HG03103 (cell line): Measurements from ENCODE around the gene PRDM4.
"Not testable (repeated sequence)": the region's sequence is repeated elsewhere in the genome, so short reads cannot be mapped to it uniquely, and the experiment has no call there.

Experiments
- ATAC-seq: cut with Tn5 transposase; IDR thresholded peaks from one replicate; pipeline ENCODE4 v1.9.1; 2021; ENCODE audit warnings: low read depth; ENCODE audit not compliant: unreplicated experiment

PRDM4 gene

DNA sequence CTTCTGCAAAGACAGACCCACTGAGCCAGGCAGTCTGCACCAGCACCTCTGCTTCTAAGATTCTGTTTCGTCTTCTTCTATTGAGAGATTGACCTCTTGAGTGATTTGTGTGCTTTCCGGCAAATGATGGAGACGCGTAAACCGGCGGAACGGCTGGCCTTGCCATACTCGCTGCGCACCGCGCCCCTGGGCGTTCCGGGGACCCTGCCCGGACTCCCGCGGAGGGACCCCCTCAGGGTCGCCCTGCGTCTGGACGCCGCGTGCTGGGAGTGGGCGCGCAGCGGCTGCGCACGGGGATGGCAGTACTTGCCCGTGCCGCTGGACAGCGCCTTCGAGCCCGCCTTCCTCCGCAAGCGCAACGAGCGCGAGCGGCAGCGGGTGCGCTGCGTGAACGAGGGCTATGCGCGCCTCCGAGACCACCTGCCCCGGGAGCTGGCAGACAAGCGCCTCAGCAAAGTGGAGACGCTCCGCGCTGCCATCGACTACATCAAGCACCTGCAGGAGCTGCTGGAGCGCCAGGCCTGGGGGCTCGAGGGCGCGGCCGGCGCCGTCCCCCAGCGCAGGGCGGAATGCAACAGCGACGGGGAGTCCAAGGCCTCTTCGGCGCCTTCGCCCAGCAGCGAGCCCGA is 14.3 kb upstream of the PRDM4 start:
- no peak for ATAC-seq

- ATAC-seq, result no peak
These were observed 13.6 kb upstream of the PRDM4 start, which contains the start of gene ASCL4 for GRCh38 chr12:107774349-107775029. TSS of gene ASCL4 (plus strand) at chr12:107774704. CDS start at chr12:107775219, 515 bp downstream.

DNA sequence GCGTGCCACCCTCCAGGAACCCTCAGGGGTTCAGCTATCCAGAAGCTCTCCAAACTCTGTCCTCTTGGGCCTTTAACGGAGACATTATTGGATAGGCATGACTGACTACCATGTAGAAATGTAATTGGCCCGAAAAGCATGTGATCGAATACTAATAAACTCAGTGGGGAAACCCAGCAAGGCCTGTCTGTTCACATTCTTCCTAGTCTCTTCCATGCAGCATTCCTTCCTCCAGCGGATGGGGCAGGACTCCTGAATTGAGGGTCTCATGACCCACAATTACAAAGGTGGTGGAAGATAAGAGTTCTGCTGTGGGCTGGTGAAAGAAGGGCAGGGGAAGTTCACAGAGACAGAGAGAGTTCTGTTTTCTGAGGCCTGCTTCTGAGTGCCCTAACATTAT is 6.5 kb upstream of the PRDM4 start:
- ATAC-seq, result no peak

DNA sequence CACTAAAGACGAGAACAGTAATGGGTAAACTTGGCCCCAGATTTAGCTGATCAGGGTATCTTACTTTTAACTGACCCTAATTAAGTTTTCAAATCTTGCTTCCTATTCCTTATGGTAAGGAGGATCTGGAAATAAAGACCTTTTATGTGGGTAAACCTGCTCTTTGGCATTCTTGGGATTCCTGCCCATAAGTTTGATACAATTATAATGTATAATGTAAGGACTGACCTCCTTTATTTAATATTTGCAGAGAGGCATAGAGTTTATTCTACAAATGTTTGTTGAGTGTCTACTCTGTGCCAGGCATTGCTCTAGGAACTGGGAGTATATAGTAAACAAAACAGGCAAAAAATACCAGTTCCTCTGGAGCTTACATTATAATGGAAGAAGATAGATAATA is 4.4 kb upstream of the PRDM4 start:
- ATAC-seq, result no peak

DNA sequence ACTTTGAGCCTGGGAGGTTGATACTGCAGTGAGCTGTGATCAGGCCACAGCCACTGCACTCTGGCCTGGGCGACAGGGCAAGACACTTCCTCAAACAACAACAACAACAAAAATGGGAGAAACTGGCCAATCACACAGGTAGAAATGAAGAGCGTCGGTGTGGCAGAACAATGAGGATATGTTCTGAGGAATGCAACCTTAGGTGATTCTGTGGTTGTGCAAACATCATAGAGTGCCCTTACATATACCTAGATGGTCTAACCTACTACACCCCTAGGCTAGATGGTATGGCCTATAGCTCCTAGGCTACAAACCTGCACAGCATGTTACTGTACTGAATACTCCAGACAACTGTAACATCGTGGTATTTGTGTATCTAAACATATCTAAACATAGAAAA is 3.7 kb upstream of the PRDM4 start:
- no peak for ATAC-seq

- no peak for ATAC-seq
These were observed 1.9 kb upstream of the PRDM4 start for GRCh38 chr12:107762874-107763273.

DNA sequence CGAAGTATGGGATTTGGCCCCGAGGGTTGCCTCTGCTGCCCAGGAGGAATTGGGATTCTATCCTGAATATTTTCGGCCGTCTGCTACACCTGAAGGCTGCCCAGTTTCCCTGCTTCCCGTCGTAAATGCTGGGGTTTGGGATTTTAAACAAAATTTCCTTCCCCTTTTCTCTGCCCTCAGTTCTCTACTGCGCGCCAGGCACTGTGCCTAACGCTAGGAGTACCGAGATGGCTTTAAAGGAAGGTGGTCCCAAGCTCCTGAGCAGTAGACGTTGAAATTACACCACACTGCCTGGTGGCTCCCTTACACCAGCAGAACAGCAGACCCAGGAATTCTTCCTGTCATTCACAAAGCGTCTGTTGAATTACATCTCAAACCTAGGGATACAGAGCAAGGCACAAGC is 566 bp upstream of the PRDM4 start:
- ATAC-seq, result no peak

- peak; percentile 27 for ATAC-seq
These were observed 629 bp downstream of the PRDM4 start for GRCh38 chr12:107760207-107760808.

- no peak for ATAC-seq
These were observed 1.5 kb downstream of the PRDM4 start for GRCh38 chr12:107759410-107759809.

GRCh38 chr12:107749083-107749482 is 11.9 kb downstream of the PRDM4 start:
- no peak for ATAC-seq

DNA sequence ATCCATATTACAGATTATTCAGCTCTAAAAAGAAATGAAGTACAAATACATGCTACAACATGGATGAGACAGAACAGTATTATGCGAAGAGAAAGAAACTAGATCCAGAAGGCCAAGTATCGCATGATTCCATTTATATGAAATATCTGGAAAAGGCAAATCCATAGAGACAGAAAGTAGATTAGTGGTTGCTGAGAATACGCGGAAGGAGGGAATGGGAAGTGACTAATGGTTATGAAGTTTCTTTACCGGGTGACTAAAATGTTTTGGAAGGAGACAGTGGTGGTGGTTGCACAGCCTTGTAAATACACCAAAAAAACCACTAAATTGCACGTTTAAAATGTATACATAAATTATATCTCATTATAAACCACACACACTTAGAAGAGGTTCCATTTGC is 12.5 kb downstream of the PRDM4 start:
- no peak for ATAC-seq

GRCh38 chr12:107736914-107737313 is 24.0 kb downstream of the PRDM4 start:
- peak; percentile 99 for ATAC-seq

- ATAC-seq, result no peak
These were observed 25.2 kb downstream of the PRDM4 start for GRCh38 chr12:107735763-107736162.

DNA sequence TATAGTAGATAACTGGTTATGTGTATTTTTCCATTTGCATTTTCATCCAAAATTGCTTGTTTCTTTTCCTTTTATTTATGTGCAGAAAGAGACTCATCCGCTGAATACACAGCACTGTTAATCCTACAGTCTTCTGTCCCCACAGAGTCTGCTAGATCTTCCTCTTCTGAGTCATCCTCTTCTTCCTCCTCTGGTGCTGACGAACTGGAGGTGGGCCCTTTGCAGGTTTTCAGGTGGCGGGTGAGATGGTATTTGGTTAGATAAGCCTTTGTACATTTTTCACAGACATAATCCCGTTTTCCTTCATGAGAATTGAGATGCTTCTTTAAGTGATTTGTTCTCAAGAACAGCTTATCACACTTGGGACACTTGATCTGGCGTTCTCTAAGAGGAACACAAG is 26.8 kb downstream of the PRDM4 start:
- no peak for ATAC-seq

DNA sequence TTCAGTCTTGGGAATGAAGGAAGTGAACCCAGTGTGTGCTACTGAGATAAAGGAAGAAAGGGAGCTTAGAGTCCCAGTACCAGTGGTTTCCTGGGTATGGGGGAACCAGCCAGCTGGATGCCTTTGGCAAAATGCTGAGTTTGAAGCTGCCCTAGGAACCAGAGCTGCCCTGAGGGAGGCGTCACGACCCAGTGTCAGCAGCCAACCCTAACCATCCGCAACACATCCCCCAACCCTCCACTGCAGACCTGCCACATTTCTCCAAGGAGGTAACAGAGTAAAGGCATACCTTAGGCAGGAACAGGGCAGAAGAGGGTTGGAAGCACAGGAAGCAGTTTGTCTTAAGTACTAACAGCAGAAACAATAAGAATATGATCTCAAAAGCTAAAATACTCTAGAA is 28.6 kb downstream of the PRDM4 start:
- no peak for ATAC-seq

DNA sequence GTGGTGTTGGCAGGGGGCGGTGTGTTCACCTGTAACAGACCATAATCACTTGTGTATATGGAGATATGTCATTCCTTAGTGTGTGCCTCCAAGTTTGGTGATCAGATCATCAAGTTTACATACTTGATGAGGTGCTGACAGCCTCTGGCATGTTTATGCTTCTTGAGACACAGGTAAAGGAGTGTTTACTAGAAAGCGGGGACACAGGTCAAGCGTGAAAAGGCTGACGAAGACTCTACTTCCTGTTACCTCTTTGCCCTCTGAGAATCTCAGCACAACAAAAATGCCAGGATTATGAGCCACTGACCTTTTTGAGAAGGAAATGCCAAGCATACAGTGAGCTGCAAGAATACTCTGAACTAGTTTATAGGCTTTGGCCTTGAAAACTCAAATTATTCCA is 29.6 kb downstream of the PRDM4 start:
- ATAC-seq, result no peak

GRCh38 chr12:107730618-107731341 is 30.2 kb downstream of the PRDM4 start:
- ATAC-seq, result no peak

DNA sequence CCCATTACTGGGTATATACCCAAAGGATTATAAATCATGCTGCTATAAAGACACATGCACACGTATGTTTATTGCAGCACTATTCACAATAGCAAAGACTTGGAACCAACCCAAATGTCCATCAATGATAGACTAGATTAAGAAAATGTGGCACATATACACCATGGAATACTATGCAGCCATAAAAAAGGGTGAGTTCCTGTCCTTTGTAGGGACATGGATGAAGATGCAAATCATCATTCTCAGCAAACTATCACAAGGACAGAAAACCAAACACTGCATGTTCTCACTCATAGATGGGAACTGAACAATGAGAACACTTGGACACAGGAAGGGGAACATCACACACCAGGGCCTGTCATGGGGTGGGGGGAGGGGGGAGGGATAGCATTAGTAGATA is 33.2 kb downstream of the PRDM4 start:
- not testable (repeated sequence) for ATAC-seq

DNA sequence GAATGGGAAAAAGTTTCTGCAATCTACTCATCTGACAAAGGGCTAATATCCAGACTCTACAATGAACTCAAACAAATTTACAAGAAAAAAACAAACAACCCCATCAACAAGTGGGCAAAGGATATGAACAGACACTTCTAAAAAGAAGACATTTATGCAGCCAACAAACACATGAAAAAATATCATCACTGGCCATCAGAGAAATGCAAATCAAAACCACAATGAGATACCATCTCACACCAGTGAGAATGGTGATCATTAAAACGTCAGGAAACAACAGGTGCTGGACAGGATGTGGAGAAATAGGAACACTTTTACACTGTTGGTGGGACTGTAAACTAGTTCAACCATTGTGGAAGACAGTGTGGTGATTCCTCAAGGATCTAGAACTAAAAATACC is 33.6 kb downstream of the PRDM4 start:
- ATAC-seq, result not testable (repeated sequence)

- no peak for ATAC-seq
These were observed 42.3 kb downstream of the PRDM4 start for GRCh38 chr12:107718606-107719005.

GRCh38 chr12:107715780-107716179 is 45.2 kb downstream of the PRDM4 start:
- no peak for ATAC-seq
